Trophoblast cell (in vitro differentiated cells and primary cell): ENCODE measurements around the gene CPT1A.
A peak's percentile ranks its signal among the peaks of the same experiment; 100 is the strongest.

Source experiments
- DNase-seq, 2 donors: peaks; one replicate each; pipeline ENCODE4 v3.0.0-alpha.2; 2016
- H2AFZ ChIP-seq: 2 replicates; pipeline ENCODE4 v1.6.1; 2013; ENCODE audit warnings: low read length, moderate library complexity, mild to moderate bottlenecking; ENCODE audit not compliant: insufficient read depth, poor library complexity
- H2AK5ac ChIP-seq: 2 replicates; pipeline ENCODE4 v1.6.1; 2013; ENCODE audit warnings: mild to moderate bottlenecking, low read length
- H2BK120ac ChIP-seq: 2 replicates; pipeline ENCODE4 v1.6.1; 2013; ENCODE audit warnings: low read length, mild to moderate bottlenecking, moderate library complexity; ENCODE audit not compliant: insufficient read depth, poor library complexity
- H2BK12ac ChIP-seq: 2 replicates; pipeline ENCODE4 v1.6.1; 2013; ENCODE audit warnings: mild to moderate bottlenecking, low read length, moderate library complexity
- H2BK5ac ChIP-seq: 2 replicates; pipeline ENCODE4 v1.6.1; 2013; ENCODE audit warnings: low read length, low read depth, moderate library complexity, mild to moderate bottlenecking; ENCODE audit not compliant: poor library complexity
- H3K14ac ChIP-seq: 2 replicates; pipeline ENCODE4 v1.6.1; 2013; ENCODE audit warnings: mild to moderate bottlenecking, low read length
- H3K18ac ChIP-seq: 2 replicates; pipeline ENCODE4 v1.6.1; 2013; ENCODE audit warnings: mild to moderate bottlenecking, low read length
- H3K23ac ChIP-seq: 2 replicates; pipeline ENCODE4 v1.6.1; 2013; ENCODE audit warnings: low read length
- H3K27ac ChIP-seq: 2 replicates; pipeline ENCODE4 v1.5.1; 2013; ENCODE audit warnings: low read depth, mild to moderate bottlenecking, inconsistent platforms, low read length, moderate library complexity
- H3K27me3 ChIP-seq: 2 replicates; pipeline ENCODE4 v1.6.1; 2013; ENCODE audit warnings: inconsistent platforms, mild to moderate bottlenecking, low read length, moderate library complexity; ENCODE audit not compliant: insufficient read depth
- H3K36me3 ChIP-seq, 2 experiments: 1 replicate in 1 of 2; 2 replicates in 1 of 2; pipeline ENCODE4 v1.6.1; 2013; ENCODE audit warnings: low read length in 2 of 2, mild to moderate bottlenecking in 2 of 2, moderate library complexity in 1 of 2; ENCODE audit not compliant: insufficient read depth in 2 of 2, control insufficient read depth in 1 of 2
- H3K4ac ChIP-seq: 2 replicates; pipeline ENCODE4 v1.6.1; 2013; ENCODE audit warnings: low read depth, mild to moderate bottlenecking, low read length, moderate library complexity
- H3K4me1 ChIP-seq, 2 experiments: 1 replicate in 1 of 2; 2 replicates in 1 of 2; pipeline ENCODE4 v1.6.1; 2013; ENCODE audit warnings: low read length in 2 of 2, mild to moderate bottlenecking in 2 of 2, moderate library complexity in 1 of 2; ENCODE audit not compliant: insufficient read depth in 2 of 2, control insufficient read depth in 1 of 2
- H3K4me2 ChIP-seq: 2 replicates; pipeline ENCODE4 v1.6.1; 2013; ENCODE audit warnings: inconsistent platforms, mild to moderate bottlenecking, low read length, moderate library complexity
- H3K4me3 ChIP-seq: 2 replicates; pipeline ENCODE4 v1.5.1; 2013; ENCODE audit warnings: mild to moderate bottlenecking, low read depth, low read length, inconsistent platforms
- H3K79me1 ChIP-seq: one replicate; pipeline ENCODE4 v1.6.1; 2013; ENCODE audit warnings: low read length
- H3K79me2 ChIP-seq: 2 replicates; pipeline ENCODE4 v1.6.1; 2013; ENCODE audit warnings: low read length, mild to moderate bottlenecking; ENCODE audit not compliant: control insufficient read depth, insufficient read depth, poor library complexity
- H3K9ac ChIP-seq: 2 replicates; pipeline ENCODE4 v1.6.1; 2013; ENCODE audit warnings: mild to moderate bottlenecking, low read length
- H3K9me3 ChIP-seq: 2 replicates; pipeline ENCODE4 v1.6.1; 2013; ENCODE audit warnings: low read depth, mild to moderate bottlenecking, control low read depth, inconsistent platforms, low read length; ENCODE audit not compliant: insufficient read depth
- H4K12ac ChIP-seq: 2 replicates; pipeline ENCODE4 v1.6.1; 2013; ENCODE audit warnings: low read depth, mild to moderate bottlenecking, low read length, moderate library complexity
- H4K8ac ChIP-seq: 2 replicates; pipeline ENCODE4 v1.6.1; 2013; ENCODE audit warnings: low read depth, mild to moderate bottlenecking, low read length, moderate library complexity
- H4K91ac ChIP-seq: one replicate; pipeline ENCODE4 v1.6.1; 2013; ENCODE audit warnings: low read depth, mild to moderate bottlenecking, low read length, moderate library complexity
- WGBS: extraction: QIAGEN DNeasy Blood & Tissue Kit; methylation state at CpG from one replicate; pipeline ENCODE4 v1.1.7; 2013; ENCODE audit warnings: missing lambda C conversion rate; ENCODE audit not compliant: insufficient read length, insufficient coverage; ENCODE audit errors: extremely low coverage; 5-methylcytosine and 5-hydroxymethylcytosine counted together

CPT1A gene

GRCh38 chr11:68711114-68711513, 130.6 kb downstream of the CPT1A start:
- Histone ChIP-seq H3K18ac (no peak overlapping the region), H2BK5ac (no peak overlapping the region), H4K12ac (no peak overlapping the region), H3K4ac (no peak overlapping the region), H3K4me1 (no peaks in the 10 kb centered on the region), H3K14ac (no peak overlapping the region), H4K8ac (no peak overlapping the region), H3K27me3 (no peaks in the 10 kb centered on the region), H3K9ac (no peak overlapping the region), H2AK5ac (no peak overlapping the region), H3K79me2 (no peaks in the 10 kb centered on the region), H3K36me3 (no peaks in the 10 kb centered on the region), H2BK120ac (no peak overlapping the region), H3K9me3 (peaks cover 2% of the 10 kb centered on the region), H4K91ac (no peak overlapping the region), H3K23ac (no peak overlapping the region), H2AFZ (no peak overlapping the region), H3K79me1 (no peaks in the 10 kb centered on the region), H2BK12ac (no peak overlapping the region), H3K4me3 (peak overlapping the region; percentile 8), H3K4me2 (no peak overlapping the region), H3K27ac (no peak overlapping the region)
- DNase-seq: no peak
- WGBS: 100% methylated on average over 5 of the region's 8 CpGs

GRCh38 chr11:68710409-68710808, 131.3 kb downstream of the CPT1A start:
- no peaks in the 10 kb centered on the region for H3K4me1 ChIP-seq
- no peaks in the 10 kb centered on the region for H3K79me2 ChIP-seq
- H2BK5ac ChIP-seq: no peak overlapping the region
- H2AK5ac ChIP-seq: no peak overlapping the region
- H2BK12ac ChIP-seq: no peak overlapping the region
- H3K14ac ChIP-seq: no peak overlapping the region
- H3K27me3 ChIP-seq: no peaks in the 10 kb centered on the region
- no peak overlapping the region for H3K4me2 ChIP-seq
- H4K8ac ChIP-seq: no peak overlapping the region
- H3K23ac ChIP-seq: no peak overlapping the region
- H3K4me3 ChIP-seq: no peak overlapping the region
- no peaks in the 10 kb centered on the region for H3K79me1 ChIP-seq
- no peaks in the 10 kb centered on the region for H3K36me3 ChIP-seq
- no peak for DNase-seq
- H4K12ac ChIP-seq: no peak overlapping the region
- H2BK120ac ChIP-seq: no peak overlapping the region
- no CpG with 5 or more reads among the region's 11 CpGs for WGBS
- no peak overlapping the region for H3K27ac ChIP-seq
- no peak overlapping the region for H2AFZ ChIP-seq
- H3K18ac ChIP-seq: no peak overlapping the region
- no peak overlapping the region for H4K91ac ChIP-seq
- peaks cover 2% of the 10 kb centered on the region for H3K9me3 ChIP-seq
- H3K4ac ChIP-seq: no peak overlapping the region
- H3K9ac ChIP-seq: no peak overlapping the region

DNA sequence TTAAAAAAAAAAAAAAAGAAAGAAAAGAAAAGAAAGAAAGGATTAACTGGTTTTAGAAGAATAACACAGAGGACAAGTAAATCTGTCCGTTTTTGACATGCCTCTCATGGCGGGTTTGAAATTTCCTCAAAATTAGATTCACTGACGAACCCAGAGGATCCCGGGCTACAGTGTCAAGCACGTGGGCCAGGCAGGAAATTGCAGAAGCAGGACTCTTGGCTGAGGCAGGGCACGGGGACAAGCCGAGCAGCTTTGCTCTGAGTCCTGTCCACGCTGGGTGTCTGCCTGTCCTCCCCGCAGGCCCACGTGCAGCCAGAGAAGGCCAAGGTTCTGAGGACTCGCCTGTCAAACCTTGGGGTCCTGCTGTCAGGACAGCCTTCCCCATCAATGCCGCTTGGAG, 132.7 kb downstream of the CPT1A start:
- Histone ChIP-seq H2AK5ac (no peak overlapping the region), H3K23ac (no peak overlapping the region), H4K12ac (no peak overlapping the region), H3K4me1 (no peaks in the 10 kb centered on the region), H2AFZ (no peak overlapping the region), H3K4ac (no peak overlapping the region), H2BK12ac (no peak overlapping the region), H3K79me1 (no peaks in the 10 kb centered on the region), H4K8ac (no peak overlapping the region), H3K18ac (no peak overlapping the region), H2BK120ac (no peak overlapping the region), H3K36me3 (no peaks in the 10 kb centered on the region), H3K9ac (no peak overlapping the region), H3K4me2 (no peak overlapping the region), H3K27me3 (no peaks in the 10 kb centered on the region), H3K9me3 (peaks cover 3% of the 10 kb centered on the region), H4K91ac (no peak overlapping the region), H3K27ac (no peak overlapping the region), H3K4me3 (no peak overlapping the region), H2BK5ac (no peak overlapping the region), H3K79me2 (no peaks in the 10 kb centered on the region), H3K14ac (no peak overlapping the region)
- WGBS: no CpG with 5 or more reads among the region's 12 CpGs
- no peak for DNase-seq

GRCh38 chr11:68707527-68707926, 134.2 kb downstream of the CPT1A start:
- no peak overlapping the region for H3K4me2 ChIP-seq
- no peak overlapping the region for H3K23ac ChIP-seq
- no peak overlapping the region for H2BK5ac ChIP-seq
- H3K27ac ChIP-seq: no peak overlapping the region
- H3K9me3 ChIP-seq: peaks cover 2% of the 10 kb centered on the region
- no peak overlapping the region for H2AK5ac ChIP-seq
- H3K36me3 ChIP-seq: no peaks in the 10 kb centered on the region
- H3K18ac ChIP-seq: no peak overlapping the region
- H2AFZ ChIP-seq: no peak overlapping the region
- H2BK12ac ChIP-seq: no peak overlapping the region
- no peaks in the 10 kb centered on the region for H3K27me3 ChIP-seq
- no peak overlapping the region for H3K9ac ChIP-seq
- no peak overlapping the region for H3K4ac ChIP-seq
- no peaks in the 10 kb centered on the region for H3K79me2 ChIP-seq
- no peak overlapping the region for H2BK120ac ChIP-seq
- WGBS: no CpG with 5 or more reads among the region's 7 CpGs
- no peaks in the 10 kb centered on the region for H3K79me1 ChIP-seq
- no peak overlapping the region for H4K12ac ChIP-seq
- no peak overlapping the region for H4K91ac ChIP-seq
- H4K8ac ChIP-seq: no peak overlapping the region
- H3K4me1 ChIP-seq: no peaks in the 10 kb centered on the region
- H3K14ac ChIP-seq: no peak overlapping the region
- H3K4me3 ChIP-seq: no peak overlapping the region
- no peak for DNase-seq
